Measurements from ENCODE around the gene NR6A1.

DNA sequence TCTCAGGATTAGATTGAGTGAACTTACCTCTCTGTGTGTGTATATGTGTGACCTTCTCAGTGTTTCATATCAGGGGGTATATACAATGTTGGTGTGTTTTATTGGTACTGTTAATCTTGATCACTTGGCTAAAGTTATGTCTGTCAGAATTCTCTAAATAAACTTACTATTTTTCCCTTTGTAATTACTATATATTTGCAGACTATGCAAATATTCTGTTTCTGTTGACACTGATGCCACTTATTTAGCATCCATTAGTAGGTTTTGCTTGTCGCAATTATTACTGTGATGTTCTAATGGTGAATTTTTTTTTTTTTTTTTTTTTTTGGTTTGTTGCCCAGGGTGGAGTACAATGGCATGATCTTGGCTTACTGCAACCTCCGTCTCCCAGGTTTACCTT, 221.0 kb downstream of the NR6A1 start:
- TF ChIP-seq POLR2AphosphoS5 (IDR thresholded peaks at IDR 0.05; ENCODE audit: insufficient read depth in 1 of 2, low read depth in 1 of 2): no peak
- TF ChIP-seq, protein P1, sequence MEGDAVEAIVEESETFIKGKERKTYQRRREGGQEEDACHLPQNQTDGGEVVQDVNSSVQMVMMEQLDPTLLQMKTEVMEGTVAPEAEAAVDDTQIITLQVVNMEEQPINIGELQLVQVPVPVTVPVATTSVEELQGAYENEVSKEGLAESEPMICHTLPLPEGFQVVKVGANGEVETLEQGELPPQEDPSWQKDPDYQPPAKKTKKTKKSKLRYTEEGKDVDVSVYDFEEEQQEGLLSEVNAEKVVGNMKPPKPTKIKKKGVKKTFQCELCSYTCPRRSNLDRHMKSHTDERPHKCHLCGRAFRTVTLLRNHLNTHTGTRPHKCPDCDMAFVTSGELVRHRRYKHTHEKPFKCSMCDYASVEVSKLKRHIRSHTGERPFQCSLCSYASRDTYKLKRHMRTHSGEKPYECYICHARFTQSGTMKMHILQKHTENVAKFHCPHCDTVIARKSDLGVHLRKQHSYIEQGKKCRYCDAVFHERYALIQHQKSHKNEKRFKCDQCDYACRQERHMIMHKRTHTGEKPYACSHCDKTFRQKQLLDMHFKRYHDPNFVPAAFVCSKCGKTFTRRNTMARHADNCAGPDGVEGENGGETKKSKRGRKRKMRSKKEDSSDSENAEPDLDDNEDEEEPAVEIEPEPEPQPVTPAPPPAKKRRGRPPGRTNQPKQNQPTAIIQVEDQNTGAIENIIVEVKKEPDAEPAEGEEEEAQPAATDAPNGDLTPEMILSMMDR (IDR thresholded peaks at IDR 0.05): no peak
